ENCODE measurements around the gene ZFYVE26. TPM values are rescaled to one million over a fixed set of nuclear protein-coding genes. Genes with fewer than 3 reads are reported as not detected.

ZFYVE26 gene
- total and polyA plus RNA-seq, 10 of the 15 experiments (the other 5 are each of a cell fraction or from before 2014, with no cell fraction given): 1.00 to 25.6 (median 12.0) TPM

GRCh38 chr14:67816326-67817002, at the start of gene ZFYVE26 (continued):
- TF ChIP-seq WRNIP1 (IDR thresholded peaks at IDR 0.05; ENCODE audit: borderline replicate concordance, low read depth, low read length) (no peak), YY1 (IDR thresholded peaks at IDR 0.05; ENCODE audit: low read depth, low read length) (peak; percentile 98), ZNF384 (IDR thresholded peaks at IDR 0.05; ENCODE audit: borderline replicate concordance, low read depth, low read length) (peak; percentile 97), ZSCAN29 (IDR thresholded peaks at IDR 0.05) (no peak), GATAD2B (conservative IDR thresholded peaks at IDR 0.05; ENCODE audit: low read depth) (no peak; the same call in 1 of the 2 replicates), SREBF2 (IDR thresholded peaks at IDR 0.05; ENCODE audit: low read length) (no peak)
- TF ChIP-seq, protein P1, sequence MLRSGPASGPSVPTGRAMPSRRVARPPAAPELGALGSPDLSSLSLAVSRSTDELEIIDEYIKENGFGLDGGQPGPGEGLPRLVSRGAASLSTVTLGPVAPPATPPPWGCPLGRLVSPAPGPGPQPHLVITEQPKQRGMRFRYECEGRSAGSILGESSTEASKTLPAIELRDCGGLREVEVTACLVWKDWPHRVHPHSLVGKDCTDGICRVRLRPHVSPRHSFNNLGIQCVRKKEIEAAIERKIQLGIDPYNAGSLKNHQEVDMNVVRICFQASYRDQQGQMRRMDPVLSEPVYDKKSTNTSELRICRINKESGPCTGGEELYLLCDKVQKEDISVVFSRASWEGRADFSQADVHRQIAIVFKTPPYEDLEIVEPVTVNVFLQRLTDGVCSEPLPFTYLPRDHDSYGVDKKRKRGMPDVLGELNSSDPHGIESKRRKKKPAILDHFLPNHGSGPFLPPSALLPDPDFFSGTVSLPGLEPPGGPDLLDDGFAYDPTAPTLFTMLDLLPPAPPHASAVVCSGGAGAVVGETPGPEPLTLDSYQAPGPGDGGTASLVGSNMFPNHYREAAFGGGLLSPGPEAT (IDR thresholded peaks at IDR 0.05; ENCODE audit: low read depth): peak; percentile 100

DNA sequence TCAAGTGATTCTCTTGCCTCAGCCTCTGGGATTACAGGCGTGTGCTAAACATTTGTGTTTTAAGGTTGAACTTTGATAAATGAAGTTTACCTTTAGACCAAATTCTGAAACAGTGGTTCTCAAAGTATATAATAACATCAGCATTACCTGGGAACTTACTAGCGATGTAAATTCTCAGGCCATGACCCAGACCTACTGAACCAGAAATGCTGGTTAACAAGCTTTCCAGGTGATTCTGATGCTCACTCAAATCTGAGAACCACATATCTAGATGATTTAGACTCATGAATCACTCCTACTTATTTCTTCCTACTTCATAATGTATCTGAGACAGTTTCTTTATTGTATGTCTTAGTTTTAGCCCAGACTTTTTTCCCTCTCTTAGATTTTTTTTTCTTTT, 46.8 kb upstream of the ZFYVE26 start:
- BruUV-seq (replicated peaks): no TSS peak
- CTCF ChIA-PET: interaction anchor here (0.9 kb wide), 1 partner anchor 1000 kb away, joined by 4 read pairs; no protein-coding TSS in a partner anchor
- in situ Hi-C loops (cut with MboI): no loop called here
- no peak overlapping the region for H3K4me2 ChIP-seq (ENCODE audit: control insufficient read depth, insufficient read depth)
- TF ChIP-seq NR2C2 (IDR thresholded peaks at IDR 0.05; ENCODE audit: borderline replicate concordance, control insufficient read depth, insufficient read length, low read depth): no peak
- TF ChIP-seq TBL1XR1 (IDR thresholded peaks at IDR 0.05; ENCODE audit: low read depth, low read length): no peak
- TF ChIP-seq, protein P2, sequence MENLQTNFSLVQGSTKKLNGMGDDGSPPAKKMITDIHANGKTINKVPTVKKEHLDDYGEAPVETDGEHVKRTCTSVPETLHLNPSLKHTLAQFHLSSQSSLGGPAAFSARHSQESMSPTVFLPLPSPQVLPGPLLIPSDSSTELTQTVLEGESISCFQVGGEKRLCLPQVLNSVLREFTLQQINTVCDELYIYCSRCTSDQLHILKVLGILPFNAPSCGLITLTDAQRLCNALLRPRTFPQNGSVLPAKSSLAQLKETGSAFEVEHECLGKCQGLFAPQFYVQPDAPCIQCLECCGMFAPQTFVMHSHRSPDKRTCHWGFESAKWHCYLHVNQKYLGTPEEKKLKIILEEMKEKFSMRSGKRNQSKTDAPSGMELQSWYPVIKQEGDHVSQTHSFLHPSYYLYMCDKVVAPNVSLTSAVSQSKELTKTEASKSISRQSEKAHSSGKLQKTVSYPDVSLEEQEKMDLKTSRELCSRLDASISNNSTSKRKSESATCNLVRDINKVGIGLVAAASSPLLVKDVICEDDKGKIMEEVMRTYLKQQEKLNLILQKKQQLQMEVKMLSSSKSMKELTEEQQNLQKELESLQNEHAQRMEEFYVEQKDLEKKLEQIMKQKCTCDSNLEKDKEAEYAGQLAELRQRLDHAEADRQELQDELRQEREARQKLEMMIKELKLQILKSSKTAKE (IDR thresholded peaks at IDR 0.05; ENCODE audit: low read depth, poor library complexity, severe bottlenecking): no peak
- no peak for TF ChIP-seq SUPT20H (IDR thresholded peaks at IDR 0.05; ENCODE audit: borderline replicate concordance, control insufficient read depth, low read depth, low read length)
- TF ChIP-seq, protein P3, sequence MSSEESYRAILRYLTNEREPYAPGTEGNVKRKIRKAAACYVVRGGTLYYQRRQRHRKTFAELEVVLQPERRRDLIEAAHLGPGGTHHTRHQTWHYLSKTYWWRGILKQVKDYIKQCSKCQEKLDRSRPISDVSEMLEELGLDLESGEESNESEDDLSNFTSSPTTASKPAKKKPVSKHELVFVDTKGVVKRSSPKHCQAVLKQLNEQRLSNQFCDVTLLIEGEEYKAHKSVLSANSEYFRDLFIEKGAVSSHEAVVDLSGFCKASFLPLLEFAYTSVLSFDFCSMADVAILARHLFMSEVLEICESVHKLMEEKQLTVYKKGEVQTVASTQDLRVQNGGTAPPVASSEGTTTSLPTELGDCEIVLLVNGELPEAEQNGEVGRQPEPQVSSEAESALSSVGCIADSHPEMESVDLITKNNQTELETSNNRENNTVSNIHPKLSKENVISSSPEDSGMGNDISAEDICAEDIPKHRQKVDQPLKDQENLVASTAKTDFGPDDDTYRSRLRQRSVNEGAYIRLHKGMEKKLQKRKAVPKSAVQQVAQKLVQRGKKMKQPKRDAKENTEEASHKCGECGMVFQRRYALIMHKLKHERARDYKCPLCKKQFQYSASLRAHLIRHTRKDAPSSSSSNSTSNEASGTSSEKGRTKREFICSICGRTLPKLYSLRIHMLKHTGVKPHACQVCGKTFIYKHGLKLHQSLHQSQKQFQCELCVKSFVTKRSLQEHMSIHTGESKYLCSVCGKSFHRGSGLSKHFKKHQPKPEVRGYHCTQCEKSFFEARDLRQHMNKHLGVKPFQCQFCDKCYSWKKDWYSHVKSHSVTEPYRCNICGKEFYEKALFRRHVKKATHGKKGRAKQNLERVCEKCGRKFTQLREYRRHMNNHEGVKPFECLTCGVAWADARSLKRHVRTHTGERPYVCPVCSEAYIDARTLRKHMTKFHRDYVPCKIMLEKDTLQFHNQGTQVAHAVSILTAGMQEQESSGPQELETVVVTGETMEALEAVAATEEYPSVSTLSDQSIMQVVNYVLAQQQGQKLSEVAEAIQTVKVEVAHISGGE (CRISPR knock-in tag; IDR thresholded peaks at IDR 0.05): no peak
- TF ChIP-seq MXI1 (IDR thresholded peaks at IDR 0.05; ENCODE audit: low read depth, low read length): no peak
- no peak for TF ChIP-seq SIX5 (IDR thresholded peaks at IDR 0.05; ENCODE audit: low read depth, low read length, severe bottlenecking)
- WGBS (ENCODE audit: insufficient coverage, insufficient replicate concordance, low lambda C conversion rate, missing lambda C conversion rate): 100% methylated on average over 2 of the region's 2 CpGs
- no peak for DNase-seq (ENCODE audit: low read depth, low spot score)
- H3K4me1 ChIP-seq (ENCODE audit: control insufficient read depth, insufficient read depth, low read length): no peaks in the 10 kb centered on the region
- no peaks in the 10 kb centered on the region for H3K9me3 ChIP-seq (replicated peaks; ENCODE audit: control insufficient read depth, insufficient read depth, low read length)
- SMC1A ChIA-PET (ENCODE audit: uncharacterized antibody, unreplicated experiment): no interaction called here
- H3K27me3 ChIP-seq (replicated peaks in 1 of 2; ENCODE audit: control insufficient read depth in 2 of 2, insufficient read depth in 2 of 2, low read length in 1 of 2): no peaks in the 10 kb centered on the region
- no peak for ATAC-seq
- H3K9ac ChIP-seq (ENCODE audit: control insufficient read depth, insufficient read depth, low read length): no peak overlapping the region
- H3K36me3 ChIP-seq (ENCODE audit: control insufficient read depth in 2 of 2, insufficient read depth in 2 of 2, low read length in 1 of 2): 0 out of 4 replicates have a peak, but pooled peaks cover 0 to 3% of the 10 kb centered on the region in 2 experiments
- H2AFZ ChIP-seq (ENCODE audit: control insufficient read depth, low read depth, low read length): no peak overlapping the region
- no peaks in the 10 kb centered on the region for H3K79me2 ChIP-seq (ENCODE audit: control insufficient read depth, insufficient read depth, low read length)
- POLR2A ChIA-PET: no interaction called here
- no peaks in the 10 kb centered on the region for H4K20me1 ChIP-seq (ENCODE audit: control insufficient read depth, insufficient read depth)
- FAIRE-seq: no peak
- RAD21 ChIA-PET (ENCODE audit: unreplicated experiment): no interaction called here
- H3K4me3 ChIP-seq: no peak overlapping the region
- no peak overlapping the region for H3K27ac ChIP-seq (ENCODE audit: control insufficient read depth, insufficient read depth)
- intact Hi-C loops (cut with micrococcal nuclease; ENCODE audit: unreplicated experiment): no loop called here

Data from GM12878 (cell line).